22Rv1 (cell line): ENCODE data around the gene IFT80.

ENCODE experiments used
- CTCF ChIP-seq: fragments of 450-650 bp; IDR thresholded peaks from 2 replicates; pipeline ENCODE4 v1.5.1; 2017; ENCODE audit warnings: mild to moderate bottlenecking
- ZFX ChIP-seq: fragments of 450-650 bp; IDR thresholded peaks from 2 replicates; pipeline ENCODE4 v1.6.1; 2017; ENCODE audit warnings: antibody characterized with exemption, borderline replicate concordance

GRCh38 chr3:160210341-160210740 lies 188.7 kb downstream of the IFT80 start:
- TF ChIP-seq CTCF = no peak
- no peak for TF ChIP-seq ZFX
